GM18951 (cell line): ENCODE data around the gene SETDB1.
A peak's percentile ranks its signal among the peaks of the same experiment; 100 is the strongest.

ENCODE experiments used
- POLR2A ChIP-seq: IDR thresholded peaks from 4 replicates; pipeline ENCODE4 v1.6.1; 2011; ENCODE audit warnings: mild to moderate bottlenecking; ENCODE audit not compliant: insufficient read length, insufficient read depth; ENCODE audit errors: extremely low read depth
- in situ Hi-C: fragments of 300-500 bp; cut with MboI; formaldehyde crosslinking; loops from one replicate; pipeline ENCODE4 v1.12.0; 2022; ENCODE audit warnings: low sequenced_read_pairs, mixed read lengths, inconsistent platforms; ENCODE audit not compliant: unreplicated experiment

The SETDB1 gene

GRCh38 chr1:150961756-150962155, 35.6 kb downstream of the SETDB1 start:
- TF ChIP-seq POLR2A, result no peak
- in situ Hi-C loops, result no loop called here

DNA sequence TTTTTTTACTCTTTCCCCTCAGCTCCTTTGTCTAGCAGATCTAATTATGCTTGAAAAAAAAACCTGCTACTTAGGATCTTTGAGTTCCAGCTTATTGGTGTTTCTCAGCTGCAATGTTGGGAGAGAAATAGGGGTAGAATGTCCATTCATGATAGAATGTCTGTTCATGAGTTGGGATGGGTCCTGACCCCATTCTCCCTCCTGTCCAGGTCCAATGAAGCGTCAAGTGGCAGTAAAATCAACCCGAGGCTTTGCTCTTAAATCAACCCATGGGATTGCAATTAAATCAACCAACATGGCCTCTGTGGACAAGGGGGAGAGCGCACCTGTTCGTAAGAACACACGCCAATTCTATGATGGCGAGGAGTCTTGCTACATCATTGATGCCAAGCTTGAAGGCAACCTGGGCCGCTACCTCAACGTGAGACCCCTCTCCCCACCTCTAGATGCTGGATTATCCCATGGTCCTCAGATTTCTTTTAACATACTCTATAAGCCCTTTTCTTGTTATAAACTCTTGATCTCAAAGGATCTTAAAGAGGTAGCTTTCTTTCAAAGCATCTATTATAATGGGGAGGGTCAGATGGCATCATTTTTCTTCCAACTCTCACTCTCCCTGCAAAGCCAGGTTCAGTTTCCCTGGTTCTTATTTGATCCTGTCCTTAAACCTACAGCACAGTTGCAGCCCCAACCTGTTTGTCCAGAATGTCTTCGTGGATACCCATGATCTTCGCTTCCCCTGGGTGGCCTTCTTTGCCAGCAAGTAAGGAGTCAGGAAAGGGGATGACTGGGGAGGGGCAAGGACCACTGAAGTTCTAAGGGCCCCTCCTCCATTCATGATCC, 37.4 kb downstream of the SETDB1 start:
- TF ChIP-seq POLR2A, result no peak
- in situ Hi-C loops, result no loop called here

DNA sequence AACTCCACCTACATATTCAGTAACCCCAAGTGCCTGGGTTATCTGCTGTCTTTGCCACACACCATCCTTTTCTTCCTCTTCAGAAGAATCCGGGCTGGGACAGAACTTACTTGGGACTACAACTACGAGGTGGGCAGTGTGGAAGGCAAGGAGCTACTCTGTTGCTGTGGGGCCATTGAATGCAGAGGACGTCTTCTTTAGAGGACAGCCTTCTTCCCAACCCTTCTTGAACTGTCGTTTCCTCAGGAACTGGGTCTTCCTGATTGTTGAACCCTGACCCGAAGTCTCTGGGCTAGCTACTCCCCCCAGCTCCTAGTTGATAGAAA, 38.0 kb downstream of the SETDB1 start:
- TF ChIP-seq POLR2A, result no peak
- in situ Hi-C loops, result no loop called here

DNA sequence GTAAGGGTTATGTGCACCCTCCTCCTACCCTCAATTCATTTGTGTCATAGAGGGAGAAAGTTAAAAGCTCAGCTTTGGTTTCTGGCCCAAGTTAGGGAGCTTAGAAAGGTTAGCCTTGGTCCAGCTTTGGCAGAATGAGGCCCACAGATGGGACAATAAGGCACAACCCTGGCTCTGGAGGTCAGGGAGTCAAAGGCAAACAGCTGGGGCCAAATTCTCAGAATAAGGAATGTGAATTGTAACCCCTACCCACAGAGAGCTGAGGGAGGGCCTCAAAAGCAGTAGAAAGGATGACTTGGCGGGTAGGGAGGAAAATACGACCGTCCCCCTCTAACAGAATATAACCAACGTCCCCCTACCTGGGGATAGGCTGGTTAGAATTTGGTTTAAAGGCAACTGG, 39.4 kb downstream of the SETDB1 start:
- in situ Hi-C loops, result no loop called here
- no peak for TF ChIP-seq POLR2A

DNA sequence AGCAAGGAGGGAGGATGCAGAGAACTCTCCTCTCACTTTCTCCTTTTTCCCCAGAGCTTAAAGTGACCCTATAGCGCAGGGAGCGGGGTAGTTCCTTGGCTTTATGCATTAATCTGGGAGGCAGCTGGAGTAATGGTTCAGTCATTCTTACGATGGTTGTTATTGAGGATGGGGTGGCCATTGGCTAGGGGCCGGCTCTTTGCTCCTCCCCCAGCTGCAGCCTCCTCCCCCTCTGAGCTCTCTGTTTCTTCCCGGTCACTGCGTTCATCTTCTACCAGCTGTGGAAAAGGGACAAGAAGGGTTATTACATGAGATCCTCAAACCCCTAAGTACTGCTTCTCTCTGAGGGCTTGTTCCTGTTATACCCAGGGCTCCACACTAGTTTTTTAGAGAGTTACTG, 39.8 kb downstream of the SETDB1 start:
- TF ChIP-seq POLR2A, result no peak
- in situ Hi-C loops, result no loop called here

GRCh38 chr1:150967936-150968335, 41.8 kb downstream of the SETDB1 start:
- peak; percentile 16 for TF ChIP-seq POLR2A
- in situ Hi-C loops, result no loop called here

DNA sequence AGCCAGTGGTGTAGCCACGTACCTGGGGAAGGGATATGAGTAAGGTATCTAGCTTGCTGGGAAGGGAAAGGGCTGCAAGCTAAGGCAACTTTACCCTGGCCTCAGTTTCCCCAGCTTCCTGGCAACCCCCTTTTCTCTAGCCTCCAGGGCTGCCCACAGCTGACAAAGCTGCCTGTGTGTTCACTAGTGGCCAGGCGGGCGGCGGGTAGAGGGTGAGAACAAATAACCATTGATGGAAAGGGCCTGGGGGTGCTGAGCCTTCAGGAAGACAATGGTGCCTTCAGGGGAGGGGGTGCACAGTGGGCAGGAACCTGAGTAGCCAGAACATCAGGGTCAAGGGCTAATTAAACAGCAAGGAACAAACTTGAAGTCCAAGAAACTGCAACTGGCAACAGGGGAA, 42.3 kb downstream of the SETDB1 start:
- in situ Hi-C loops, result no loop called here

DNA sequence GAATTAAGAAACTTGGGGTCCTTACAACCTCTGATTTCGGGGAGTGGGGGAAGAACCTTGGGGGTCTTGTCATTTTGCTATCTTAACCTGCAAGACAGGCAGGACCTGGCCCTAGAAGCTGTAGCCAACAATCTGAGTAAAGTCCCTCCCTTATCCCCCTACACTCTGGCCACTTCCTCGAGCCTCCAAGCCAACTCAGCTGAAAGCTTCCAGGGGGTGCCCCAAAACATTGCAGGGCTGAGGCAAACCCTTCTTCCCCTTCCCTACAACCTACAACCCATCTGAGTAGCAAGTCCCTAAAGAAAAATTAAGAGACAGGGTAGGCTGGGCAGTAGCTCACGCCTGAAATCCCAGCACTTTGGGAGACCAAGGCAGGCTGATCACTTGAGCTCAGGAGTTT, 43.5 kb downstream of the SETDB1 start:
- in situ Hi-C loops, result no loop called here
- TF ChIP-seq POLR2A, result no peak

More for the DNA sequence above, 42.3 kb downstream of the SETDB1 start:
- no peak for TF ChIP-seq POLR2A

DNA sequence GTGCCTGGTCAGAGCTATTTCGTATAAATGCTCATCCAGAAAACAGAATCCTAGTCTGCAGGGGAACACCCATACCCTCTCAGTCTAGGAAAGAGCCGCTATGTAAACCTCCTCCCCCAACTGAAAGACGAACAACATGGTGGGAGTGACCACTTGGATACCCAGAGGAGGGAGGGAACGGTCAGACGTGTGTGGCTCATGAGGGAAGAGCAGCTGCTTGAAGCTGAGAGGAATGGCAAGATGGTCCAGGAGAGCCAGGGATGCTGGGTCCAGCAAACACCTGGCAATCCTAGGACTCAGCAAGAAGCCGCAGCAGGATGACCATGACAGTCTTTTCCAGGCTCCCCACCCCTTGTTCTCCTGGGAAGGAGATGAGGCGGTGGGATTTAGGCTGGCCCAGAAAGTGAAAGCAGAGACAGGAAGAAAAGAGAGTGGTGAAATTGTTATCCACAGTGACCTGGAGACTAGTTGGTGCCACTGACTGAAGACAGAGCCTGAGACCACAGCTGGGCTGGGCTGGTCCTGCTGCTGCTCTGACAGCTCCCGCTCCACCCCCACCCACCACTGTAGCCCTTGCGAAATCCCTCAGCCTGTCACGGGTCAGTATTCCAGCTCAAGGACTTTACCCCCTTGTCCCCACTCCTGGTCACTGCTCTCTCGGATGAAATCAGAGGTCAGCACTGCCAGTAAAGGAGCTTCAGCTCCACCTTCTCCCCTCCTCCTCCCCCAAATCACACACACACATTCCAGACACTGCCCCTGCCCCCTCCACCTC, 44.8 kb downstream of the SETDB1 start:
- TF ChIP-seq POLR2A, result no peak

GRCh38 chr1:150971583-150972416, 45.6 kb downstream of the SETDB1 start:
- in situ Hi-C loops, result no loop called here
- no peak for TF ChIP-seq POLR2A

More for the DNA sequence above, 44.8 kb downstream of the SETDB1 start:
- in situ Hi-C loops, result no loop called here

DNA sequence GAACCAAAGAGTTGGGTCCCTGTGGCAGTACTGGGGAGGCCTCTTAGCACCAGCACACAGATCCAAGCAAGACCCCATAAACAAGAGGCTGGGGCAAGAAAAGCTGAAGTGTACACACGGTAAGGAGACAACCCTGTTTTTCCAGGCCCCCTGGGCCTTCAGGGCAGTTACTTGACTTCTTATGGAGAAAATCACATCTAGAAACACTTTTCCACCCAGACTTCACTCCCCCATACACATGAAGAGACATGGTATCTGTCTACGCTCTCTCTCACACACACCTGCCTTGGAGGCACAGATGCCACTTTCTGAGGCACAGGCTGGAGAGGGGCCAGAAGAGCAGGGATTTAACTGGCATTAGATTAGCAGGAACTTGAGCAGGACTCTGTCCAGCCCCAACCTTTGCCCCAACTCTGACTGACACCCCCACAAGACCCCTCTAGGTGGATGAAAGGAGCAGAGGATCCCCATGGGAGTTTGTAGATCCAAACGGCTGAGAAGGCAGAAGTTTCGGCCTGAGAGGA, 46.3 kb downstream of the SETDB1 start:
- in situ Hi-C loops, result no loop called here
- no peak for TF ChIP-seq POLR2A

- in situ Hi-C loops, result no loop called here
- TF ChIP-seq POLR2A, result no peak
Measured at GRCh38 chr1:150973258-150973835, 47.2 kb downstream of the SETDB1 start.
